Psoas muscle (tissue), 8 donors: Measurements from ENCODE around the gene CAMTA1. TPM values are rescaled to one million over a fixed set of nuclear protein-coding genes. Genes with fewer than 3 reads are reported as not detected.

Experiments used
- ATAC-seq, 4 donors: fragments of 200-7000 bp; cut with Tn5 transposase; one replicate each; pipeline ENCODE4 v1.9.1; 2020; ENCODE audit warnings: moderate library complexity in 3 of 4, mild to moderate bottlenecking in 2 of 4
- DNase-seq, 2 donors: peaks; one replicate each; pipeline ENCODE4 v3.0.0-alpha.2; 2020
- H3K27ac ChIP-seq: fragments of 200-600 bp; one replicate; pipeline ENCODE4 v1.8.0; 2022
- H3K27me3 ChIP-seq, 3 donors: fragments of 200-600 bp in 1 of 3; one replicate each; pipeline versions ENCODE4 v1.6.1 to v1.8.0; 2013 to 2022; ENCODE audit warnings: low read length in 2 of 3, mild to moderate bottlenecking in 2 of 3, moderate library complexity in 1 of 3; ENCODE audit not compliant: insufficient read depth in 3 of 3
- H3K36me3 ChIP-seq, 2 donors: fragments of 200-600 bp in 1 of 2; one replicate each; pipeline versions ENCODE4 v1.6.1 to v1.8.0; 2013 to 2022; ENCODE audit warnings: low read depth in 1 of 2, mild to moderate bottlenecking in 1 of 2, moderate library complexity in 1 of 2; ENCODE audit not compliant: insufficient read depth in 1 of 2
- H3K4me1 ChIP-seq: fragments of 200-600 bp; one replicate; pipeline ENCODE4 v1.8.0; 2022
- H3K4me3 ChIP-seq: fragments of 200-600 bp; one replicate; pipeline ENCODE4 v1.8.0; 2022; ENCODE audit warnings: mild to moderate bottlenecking
- H3K9me3 ChIP-seq: fragments of 200-600 bp; one replicate; pipeline ENCODE4 v1.8.0; 2022
- CTCF ChIP-seq: fragments of 200-600 bp; IDR thresholded peaks from one replicate; pipeline ENCODE4 v1.8.0; 2022; ENCODE audit warnings: antibody characterized with exemption
- WGBS, 3 donors: extraction: QIAGEN DNeasy Blood & Tissue Kit; methylation state at CpG; one replicate each; pipeline versions ENCODE4 v1.1.6 to v1.1.7; 2013; 5-methylcytosine and 5-hydroxymethylcytosine counted together
- intact Hi-C, 2 donors: fragments of 100-400 bp; cut with DNase I; formaldehyde crosslinking; loops; one replicate each; pipeline versions ENCODE4 v1.11.0 to v1.14.2; 2022
- polyA plus RNA-seq, 3 donors: library from polyadenylated mRNA; stranded (reverse); fragments of 200-250 nt; gene quantifications; one replicate each; pipeline ENCODE4 v1.2.3, GENCODE V29; 2013
- total RNA-seq, 4 donors: library from RNA; stranded (reverse); fragmentation: NEBNext Ultra II Directional in 2 of 4; extraction: Animal tissue kit (Norgen Biotek cat#: 25700) in 2 of 4; gene quantifications; one replicate each; pipeline versions ENCODE4 v1.2.1 to v1.2.4, GENCODE V29; 2021 to 2023
- donor health status: healthy with polysubstance abuse.
- donor health status: DM: no; HTN: no; CAD: no; lungs with moderate emphysema.
- donor health status: Bipolar disorder and iron deficiency.
- donor health status: healthy.
- donor health status: DM: yes; HTN: yes; CAD: no.
- donor health status: DM: no; HTN: no; CAD: no.
- donor health status: DM: no; HTN: no; CAD: no.
- donor health status: DM: yes; HTN: yes; CAD: no.

Gene CAMTA1
- total and polyA plus RNA-seq, 7 donors = 64.6 to 206 (median 76.5) TPM

- TF ChIP-seq CTCF = no peak
- H3K36me3 ChIP-seq = no peaks in the 10 kb centered on the region
- ATAC-seq (no peak), DNase-seq (no peak)
- intact Hi-C loops = no loop called here
- peaks cover 0 to 4% (median 0%) of the 10 kb centered on the region in 3 donors for H3K27me3 ChIP-seq
- H3K27ac ChIP-seq = no peak overlapping the region
- peaks cover 11% of the 10 kb centered on the region for H3K9me3 ChIP-seq
- no peak overlapping the region for H3K4me3 ChIP-seq
- 84 to 90% (median 88%) methylated on average over 1 of the region's 1 CpG for WGBS, 3 donors
- H3K4me1 ChIP-seq = no peaks in the 10 kb centered on the region
These were observed 484.3 kb downstream of the CAMTA1 start for GRCh38 chr1:7269525-7269924.

GRCh38 chr1:7274256-7274655, 489.0 kb downstream of the CAMTA1 start:
- H3K4me1 ChIP-seq = no peaks in the 10 kb centered on the region
- no peak overlapping the region for H3K4me3 ChIP-seq
- H3K27ac ChIP-seq = no peak overlapping the region
- no peak for ATAC-seq
- H3K27me3 ChIP-seq = no peaks in the 10 kb centered on the region
- intact Hi-C loops = no loop called here
- TF ChIP-seq CTCF = no peak
- DNase-seq = no peak
- no peaks in the 10 kb centered on the region for H3K36me3 ChIP-seq
- 71 to 81% (median 76%) methylated on average over 3 of the region's 3 CpGs for WGBS, 3 donors
- H3K9me3 ChIP-seq = peaks cover 15% of the 10 kb centered on the region

- no peak overlapping the region for H3K4me3 ChIP-seq
- DNase-seq (no peak), ATAC-seq (no peak)
- intact Hi-C loops = no loop called here
- TF ChIP-seq CTCF = no peak
- peaks cover 10% of the 10 kb centered on the region for H3K9me3 ChIP-seq
- no peak overlapping the region for H3K27ac ChIP-seq
- no peaks in the 10 kb centered on the region for H3K4me1 ChIP-seq
- no peaks in the 10 kb centered on the region for H3K36me3 ChIP-seq
- H3K27me3 ChIP-seq = no peaks in the 10 kb centered on the region
- WGBS, 3 donors = 89 to 90% (median 90%) methylated on average over 2 of the region's 2 CpGs
These were observed 492.8 kb downstream of the CAMTA1 start for GRCh38 chr1:7278045-7278444.

GRCh38 chr1:7278827-7279765, 493.8 kb downstream of the CAMTA1 start:
- TF ChIP-seq CTCF = no peak
- ATAC-seq = no peak
- no peaks in the 10 kb centered on the region for H3K4me1 ChIP-seq
- intact Hi-C loops = no loop called here
- DNase-seq = no peak
- no peaks in the 10 kb centered on the region for H3K27me3 ChIP-seq
- peaks cover 10% of the 10 kb centered on the region for H3K9me3 ChIP-seq
- H3K27ac ChIP-seq = no peak overlapping the region
- no peak overlapping the region for H3K4me3 ChIP-seq
- H3K36me3 ChIP-seq = no peaks in the 10 kb centered on the region
- 26 to 31% (median 30%) methylated on average over 16 of the region's 16 CpGs for WGBS, 3 donors
